Gastroesophageal sphincter (tissue), 3 donors: ENCODE results near the gene PPP1R16B.

Experiments used
- CTCF ChIP-seq, 4 experiments: fragments of 200-600 bp in 2 of 4; fragments of 450-650 bp in 2 of 4; sonication (generic) in 1 of 4; IDR thresholded peaks; one replicate each; pipeline ENCODE4 v1.5.1; 2017 to 2019; ENCODE audit warnings: antibody characterized with exemption in 4 of 4, mild to moderate bottlenecking in 2 of 4, moderate library complexity in 2 of 4
- EP300 ChIP-seq: sonication (generic); formaldehyde crosslinking; IDR thresholded peaks from one replicate; pipeline ENCODE4 v1.6.1; 2017; ENCODE audit warnings: antibody characterized with exemption, mild to moderate bottlenecking
- POLR2A ChIP-seq, 2 donors: fragments of 450-650 bp; IDR thresholded peaks; one replicate each; pipeline ENCODE4 v1.6.1; 2017; ENCODE audit warnings: antibody characterized with exemption in 2 of 2, mild to moderate bottlenecking in 2 of 2, moderate library complexity in 1 of 2
- POLR2AphosphoS5 ChIP-seq: sonication (generic); formaldehyde crosslinking; IDR thresholded peaks from one replicate; pipeline ENCODE4 v1.6.1; 2017; ENCODE audit warnings: antibody characterized with exemption

DNA sequence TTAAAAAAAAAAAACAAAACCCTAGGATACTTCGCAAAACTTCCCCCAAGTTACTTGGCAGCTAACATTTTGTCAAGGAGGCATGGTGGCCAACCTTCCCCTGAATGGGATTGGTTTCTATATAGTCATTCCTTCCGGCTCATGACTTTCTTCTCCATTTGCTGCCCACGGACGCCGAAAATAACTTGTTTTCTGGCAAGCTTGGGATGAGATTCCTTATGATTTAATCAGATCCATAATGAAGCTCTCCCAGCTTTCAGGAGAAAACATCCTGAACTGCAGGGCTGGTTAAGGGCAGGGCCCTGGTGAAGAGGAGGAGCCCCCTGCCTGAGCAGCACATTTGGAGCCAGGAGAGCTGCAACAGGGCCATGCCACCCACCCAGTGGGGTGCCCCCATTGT, 49.9 kb downstream of the PPP1R16B start:
- TF ChIP-seq CTCF (IDR thresholded peaks at IDR 0.05) (no peak), POLR2A (IDR thresholded peaks at IDR 0.05) (no peak), EP300 (no peak), POLR2AphosphoS5 (no peak)
